HL-60 (cell line): Measurements from ENCODE around the gene LEUTX.

Source experiments
- GABPA ChIP-seq: IDR thresholded peaks from 2 replicates; pipeline ENCODE4 v1.6.1; 2012; ENCODE audit warnings: low read depth
- POLR2AphosphoS5 ChIP-seq: IDR thresholded peaks from 2 replicates; pipeline ENCODE4 v1.6.1; 2012; ENCODE audit warnings: low read depth
- REST ChIP-seq: IDR thresholded peaks from 2 replicates; pipeline ENCODE4 v1.6.1; 2012; ENCODE audit warnings: low read depth; ENCODE audit not compliant: insufficient replicate concordance
- TF ChIP-seq, protein P1 (sequence below): IDR thresholded peaks from one replicate; pipeline ENCODE4 v1.5.1; 2011; ENCODE audit warnings: low read length, control low read depth, inconsistent platforms; ENCODE audit not compliant: insufficient read depth

GRCh38 chr19:39802958-39803357 lies 24.3 kb downstream of the LEUTX start:
- TF ChIP-seq REST: no peak
- no peak for TF ChIP-seq GABPA
- no peak for TF ChIP-seq POLR2AphosphoS5
- TF ChIP-seq, protein P1, sequence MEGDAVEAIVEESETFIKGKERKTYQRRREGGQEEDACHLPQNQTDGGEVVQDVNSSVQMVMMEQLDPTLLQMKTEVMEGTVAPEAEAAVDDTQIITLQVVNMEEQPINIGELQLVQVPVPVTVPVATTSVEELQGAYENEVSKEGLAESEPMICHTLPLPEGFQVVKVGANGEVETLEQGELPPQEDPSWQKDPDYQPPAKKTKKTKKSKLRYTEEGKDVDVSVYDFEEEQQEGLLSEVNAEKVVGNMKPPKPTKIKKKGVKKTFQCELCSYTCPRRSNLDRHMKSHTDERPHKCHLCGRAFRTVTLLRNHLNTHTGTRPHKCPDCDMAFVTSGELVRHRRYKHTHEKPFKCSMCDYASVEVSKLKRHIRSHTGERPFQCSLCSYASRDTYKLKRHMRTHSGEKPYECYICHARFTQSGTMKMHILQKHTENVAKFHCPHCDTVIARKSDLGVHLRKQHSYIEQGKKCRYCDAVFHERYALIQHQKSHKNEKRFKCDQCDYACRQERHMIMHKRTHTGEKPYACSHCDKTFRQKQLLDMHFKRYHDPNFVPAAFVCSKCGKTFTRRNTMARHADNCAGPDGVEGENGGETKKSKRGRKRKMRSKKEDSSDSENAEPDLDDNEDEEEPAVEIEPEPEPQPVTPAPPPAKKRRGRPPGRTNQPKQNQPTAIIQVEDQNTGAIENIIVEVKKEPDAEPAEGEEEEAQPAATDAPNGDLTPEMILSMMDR: no peak
